Measurements from ENCODE around the gene RNF212B. TPM values are rescaled to one million over a fixed set of nuclear protein-coding genes. Genes with fewer than 3 reads are reported as not detected.
"Not testable (repeated sequence)": the region's sequence is repeated elsewhere in the genome, so short reads cannot be mapped to it uniquely, and the experiment has no call there.

The RNF212B gene
- polyA plus RNA-seq, 2 of the 4 experiments (the other 2 are of a cell fraction), result not detected

DNA sequence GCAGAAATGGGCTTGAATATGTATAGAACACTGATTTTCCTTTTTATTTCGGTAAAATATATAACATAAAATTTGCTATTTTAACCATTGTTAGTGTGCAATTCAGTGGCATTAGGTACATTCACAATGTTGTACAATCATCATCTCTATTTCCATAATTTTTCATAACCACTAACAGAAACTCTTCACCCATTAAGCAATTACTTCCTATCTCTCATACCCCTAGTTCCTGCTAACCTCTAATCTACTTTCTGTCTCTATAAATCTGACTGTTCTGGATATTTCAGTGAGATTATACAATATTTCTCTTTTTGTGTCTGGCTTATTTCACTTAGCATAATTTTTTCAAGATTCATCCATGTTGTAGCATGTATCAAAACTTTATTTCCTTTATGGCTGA is 8.9 kb upstream of the RNF212B start:
- CTCF ChIA-PET, result no interaction called here
- H3K27ac ChIP-seq, result no peak overlapping the region
- 22% methylated on average over 1 of the region's 1 CpG for WGBS (ENCODE audit: missing lambda C conversion rate)
- FAIRE-seq (no peak), ATAC-seq (no peak), DNase-seq (ENCODE audit: low read depth in 1 of 2, low spot score in 1 of 2) (no peak)
- H3K9me3 ChIP-seq, result peaks cover 16% of the 10 kb centered on the region; the same call in 2 of the 3 replicates
- no peaks in the 10 kb centered on the region for H3K4me1 ChIP-seq
- H3K4me2 ChIP-seq, result no peak overlapping the region
- POLR2A ChIA-PET, result no interaction called here
- TF ChIP-seq CBX2 (IDR thresholded peaks at IDR 0.05; ENCODE audit: borderline replicate concordance, low read depth) (no peak), RNF2 (IDR thresholded peaks at IDR 0.05; ENCODE audit: borderline replicate concordance, low read depth) (no peak)
- H3K4me3 ChIP-seq, result no peak overlapping the region

DNA sequence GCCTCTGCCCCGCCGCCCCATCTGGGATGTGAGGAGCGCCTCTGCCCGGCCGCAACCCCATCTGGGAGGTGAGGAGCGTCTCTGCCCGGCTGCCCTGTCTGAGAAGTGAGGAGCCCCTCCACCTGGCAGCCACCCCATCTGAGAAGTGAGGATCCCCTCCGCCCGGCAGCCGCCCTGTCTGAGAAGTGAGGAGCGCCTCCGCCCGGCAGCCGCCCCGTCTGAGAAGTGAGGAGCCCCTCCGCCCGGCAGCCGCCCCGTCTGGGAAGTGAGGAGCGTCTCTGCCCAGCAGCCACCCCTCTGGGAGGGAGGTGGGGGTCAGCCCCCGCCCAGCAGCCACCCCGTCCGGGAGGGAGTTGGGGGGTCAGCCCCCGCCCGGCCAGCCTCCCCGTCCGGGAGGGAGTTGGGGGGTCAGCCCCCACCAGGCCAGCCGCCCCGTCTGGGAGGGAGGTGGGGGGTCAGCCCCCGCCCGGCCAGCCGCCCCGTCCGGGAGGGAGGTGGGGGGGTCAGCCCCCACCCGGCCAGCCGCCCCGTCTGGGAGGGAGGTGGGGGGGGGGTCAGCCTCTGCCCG is 5.4 kb upstream of the RNF212B start:
- ATAC-seq; H3K9me3 ChIP-seq; H3K4me3 ChIP-seq; FAIRE-seq; POLR2A ChIA-PET; H3K4me2 ChIP-seq; H3K4me1 ChIP-seq; DNase-seq (ENCODE audit: low read depth in 1 of 2, low spot score in 1 of 2); H3K27ac ChIP-seq; CTCF ChIA-PET: not testable (repeated sequence)
- WGBS (ENCODE audit: missing lambda C conversion rate), result 96% methylated on average over 13 of the region's 38 CpGs

DNA sequence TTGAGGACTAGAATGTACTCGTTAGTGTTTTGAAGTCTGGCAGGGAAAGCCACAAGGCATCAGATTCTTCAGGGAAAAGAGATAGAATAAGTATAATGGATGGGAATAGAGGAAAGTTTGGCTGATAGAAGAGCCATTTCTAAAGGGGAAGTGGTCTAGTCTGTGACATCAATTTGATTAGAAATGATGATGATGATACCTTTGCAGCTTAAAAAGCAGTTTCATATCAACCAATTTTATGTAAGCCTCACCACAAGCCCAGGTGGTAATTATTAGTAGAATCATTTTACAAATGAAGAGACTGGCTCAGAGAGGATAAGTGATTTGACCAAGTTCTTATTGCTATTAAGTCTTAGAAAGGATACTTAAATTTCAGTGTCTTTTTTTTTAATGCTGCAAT is 2.9 kb downstream of the RNF212B start:
- no peak overlapping the region for H3K27ac ChIP-seq
- CTCF ChIA-PET, result interaction anchor here (0.5 to 1.8 kb wide), 3 partner anchors 120 to 678 kb away, joined by 3 to 5 read pairs (median 3); no protein-coding TSS in a partner anchor
- no peak overlapping the region for H3K4me3 ChIP-seq
- POLR2A ChIA-PET, result no interaction called here
- ATAC-seq (no peak), FAIRE-seq (no peak), DNase-seq (ENCODE audit: low read depth in 1 of 2, low spot score in 1 of 2) (no peak)
- TF ChIP-seq RAD21 (conservative IDR thresholded peaks at IDR 0.05 in 1 of 2, IDR thresholded peaks at IDR 0.05 in 1 of 2) (no peak), NFE2L2 (conservative IDR thresholded peaks at IDR 0.05; ENCODE audit: low read length) (no peak), EP300 (IDR thresholded peaks at IDR 0.05) (no peak), CBX8 (IDR thresholded peaks at IDR 0.05) (no peak), KDM1A (IDR thresholded peaks at IDR 0.05; ENCODE audit: low read depth) (no peak)
- TF ChIP-seq, protein P1, sequence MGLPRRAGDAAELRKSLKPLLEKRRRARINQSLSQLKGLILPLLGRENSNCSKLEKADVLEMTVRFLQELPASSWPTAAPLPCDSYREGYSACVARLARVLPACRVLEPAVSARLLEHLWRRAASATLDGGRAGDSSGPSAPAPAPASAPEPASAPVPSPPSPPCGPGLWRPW (IDR thresholded peaks at IDR 0.05), result no peak
- TF ChIP-seq, protein P2, sequence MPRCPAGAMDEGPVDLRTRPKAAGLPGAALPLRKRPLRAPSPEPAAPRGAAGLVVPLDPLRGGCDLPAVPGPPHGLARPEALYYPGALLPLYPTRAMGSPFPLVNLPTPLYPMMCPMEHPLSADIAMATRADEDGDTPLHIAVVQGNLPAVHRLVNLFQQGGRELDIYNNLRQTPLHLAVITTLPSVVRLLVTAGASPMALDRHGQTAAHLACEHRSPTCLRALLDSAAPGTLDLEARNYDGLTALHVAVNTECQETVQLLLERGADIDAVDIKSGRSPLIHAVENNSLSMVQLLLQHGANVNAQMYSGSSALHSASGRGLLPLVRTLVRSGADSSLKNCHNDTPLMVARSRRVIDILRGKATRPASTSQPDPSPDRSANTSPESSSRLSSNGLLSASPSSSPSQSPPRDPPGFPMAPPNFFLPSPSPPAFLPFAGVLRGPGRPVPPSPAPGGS (IDR thresholded peaks at IDR 0.05), result no peak
- TF ChIP-seq, protein P3, sequence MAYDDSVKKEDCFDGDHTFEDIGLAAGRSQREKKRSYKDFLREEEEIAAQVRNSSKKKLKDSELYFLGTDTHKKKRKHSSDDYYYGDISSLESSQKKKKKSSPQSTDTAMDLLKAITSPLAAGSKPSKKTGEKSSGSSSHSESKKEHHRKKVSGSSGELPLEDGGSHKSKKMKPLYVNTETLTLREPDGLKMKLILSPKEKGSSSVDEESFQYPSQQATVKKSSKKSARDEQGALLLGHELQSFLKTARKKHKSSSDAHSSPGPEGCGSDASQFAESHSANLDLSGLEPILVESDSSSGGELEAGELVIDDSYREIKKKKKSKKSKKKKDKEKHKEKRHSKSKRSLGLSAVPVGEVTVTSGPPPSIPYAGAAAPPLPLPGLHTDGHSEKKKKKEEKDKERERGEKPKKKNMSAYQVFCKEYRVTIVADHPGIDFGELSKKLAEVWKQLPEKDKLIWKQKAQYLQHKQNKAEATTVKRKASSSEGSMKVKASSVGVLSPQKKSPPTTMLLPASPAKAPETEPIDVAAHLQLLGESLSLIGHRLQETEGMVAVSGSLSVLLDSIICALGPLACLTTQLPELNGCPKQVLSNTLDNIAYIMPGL (CRISPR knock-in tag; IDR thresholded peaks at IDR 0.05; ENCODE audit: borderline replicate concordance), result no peak
- H3K4me2 ChIP-seq, result no peak overlapping the region
- WGBS (ENCODE audit: missing lambda C conversion rate), result 12% methylated on average over 1 of the region's 1 CpG
- no peaks in the 10 kb centered on the region for H3K9me3 ChIP-seq
- peaks cover 18% of the 10 kb centered on the region for H3K4me1 ChIP-seq

DNA sequence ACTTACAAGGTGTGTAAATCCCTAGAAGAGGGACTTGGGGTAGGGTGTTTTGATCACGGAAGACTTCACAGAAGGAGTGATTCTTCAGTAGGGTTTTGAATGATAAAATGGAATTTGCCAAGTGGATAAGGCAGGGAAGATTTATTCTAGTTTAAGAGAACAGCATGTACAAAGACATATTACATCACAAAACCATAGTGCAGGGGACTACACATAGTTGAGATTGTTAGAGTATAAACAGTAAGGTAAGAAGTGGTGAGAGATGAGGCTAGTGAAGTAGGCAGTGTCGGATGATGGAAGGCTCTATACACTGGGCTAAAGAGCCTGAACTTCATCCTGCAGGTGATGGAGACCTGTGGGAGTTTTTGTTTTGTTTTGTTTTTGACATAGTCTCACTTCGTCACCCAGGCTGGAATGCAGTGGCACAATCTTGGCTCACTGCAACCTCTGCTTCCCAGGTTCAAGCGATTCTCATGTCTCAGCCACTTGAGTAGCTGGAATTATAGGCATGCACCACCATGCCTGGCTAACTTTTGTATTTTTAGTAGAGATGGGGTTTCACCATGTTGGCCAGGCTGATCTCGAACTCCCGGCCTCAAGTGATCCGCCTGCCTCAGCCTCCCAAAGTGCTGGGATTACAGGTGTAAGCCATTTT is 3.5 kb downstream of the RNF212B start:
- WGBS (ENCODE audit: missing lambda C conversion rate), result 86% methylated on average over 7 of the region's 7 CpGs

DNA sequence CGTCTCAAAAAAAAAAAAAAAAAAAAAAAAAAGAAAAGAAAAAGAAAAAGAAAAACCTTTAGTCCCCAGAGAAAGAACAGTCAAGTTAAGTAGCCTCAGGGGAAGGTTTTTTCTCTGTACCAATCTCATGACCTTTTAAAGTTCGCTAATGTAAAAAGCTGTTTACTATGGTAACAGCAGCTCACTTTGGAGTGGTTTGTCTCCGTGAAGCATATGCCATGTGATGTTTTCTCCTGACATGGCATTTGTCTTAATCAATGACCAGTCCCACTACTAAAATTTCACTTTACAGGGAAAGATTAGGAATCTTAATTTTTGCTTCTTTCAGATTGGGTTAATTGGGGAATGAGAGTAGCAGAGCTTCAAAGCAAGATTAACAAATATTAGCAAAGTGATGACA is 4.3 kb downstream of the RNF212B start:
- ATAC-seq, result no peak
- POLR2A ChIA-PET, result no interaction called here
- TF ChIP-seq RAD21 (conservative IDR thresholded peaks at IDR 0.05 in 1 of 2, IDR thresholded peaks at IDR 0.05 in 1 of 2) (no peak), KDM5A (IDR thresholded peaks at IDR 0.05) (no peak), SREBF2 (IDR thresholded peaks at IDR 0.05) (no peak), RFX5 (IDR thresholded peaks at IDR 0.05) (no peak), POLR2A (IDR thresholded peaks at IDR 0.05; ENCODE audit: low read length) (no peak), EHMT2 (IDR thresholded peaks at IDR 0.05; ENCODE audit: low read depth) (no peak), HOXB5 (CRISPR knock-in tag; IDR thresholded peaks at IDR 0.05) (no peak), ZNF302 (CRISPR knock-in tag; IDR thresholded peaks at IDR 0.05) (no peak), TFCP2L1 (CRISPR knock-in tag; IDR thresholded peaks at IDR 0.05) (no peak)
- TF ChIP-seq, protein P4, sequence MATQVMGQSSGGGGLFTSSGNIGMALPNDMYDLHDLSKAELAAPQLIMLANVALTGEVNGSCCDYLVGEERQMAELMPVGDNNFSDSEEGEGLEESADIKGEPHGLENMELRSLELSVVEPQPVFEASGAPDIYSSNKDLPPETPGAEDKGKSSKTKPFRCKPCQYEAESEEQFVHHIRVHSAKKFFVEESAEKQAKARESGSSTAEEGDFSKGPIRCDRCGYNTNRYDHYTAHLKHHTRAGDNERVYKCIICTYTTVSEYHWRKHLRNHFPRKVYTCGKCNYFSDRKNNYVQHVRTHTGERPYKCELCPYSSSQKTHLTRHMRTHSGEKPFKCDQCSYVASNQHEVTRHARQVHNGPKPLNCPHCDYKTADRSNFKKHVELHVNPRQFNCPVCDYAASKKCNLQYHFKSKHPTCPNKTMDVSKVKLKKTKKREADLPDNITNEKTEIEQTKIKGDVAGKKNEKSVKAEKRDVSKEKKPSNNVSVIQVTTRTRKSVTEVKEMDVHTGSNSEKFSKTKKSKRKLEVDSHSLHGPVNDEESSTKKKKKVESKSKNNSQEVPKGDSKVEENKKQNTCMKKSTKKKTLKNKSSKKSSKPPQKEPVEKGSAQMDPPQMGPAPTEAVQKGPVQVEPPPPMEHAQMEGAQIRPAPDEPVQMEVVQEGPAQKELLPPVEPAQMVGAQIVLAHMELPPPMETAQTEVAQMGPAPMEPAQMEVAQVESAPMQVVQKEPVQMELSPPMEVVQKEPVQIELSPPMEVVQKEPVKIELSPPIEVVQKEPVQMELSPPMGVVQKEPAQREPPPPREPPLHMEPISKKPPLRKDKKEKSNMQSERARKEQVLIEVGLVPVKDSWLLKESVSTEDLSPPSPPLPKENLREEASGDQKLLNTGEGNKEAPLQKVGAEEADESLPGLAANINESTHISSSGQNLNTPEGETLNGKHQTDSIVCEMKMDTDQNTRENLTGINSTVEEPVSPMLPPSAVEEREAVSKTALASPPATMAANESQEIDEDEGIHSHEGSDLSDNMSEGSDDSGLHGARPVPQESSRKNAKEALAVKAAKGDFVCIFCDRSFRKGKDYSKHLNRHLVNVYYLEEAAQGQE (IDR thresholded peaks at IDR 0.05), result no peak

More for the DNA sequence above, 3.5 kb downstream of the RNF212B start:
- ATAC-seq; FAIRE-seq; H3K27ac ChIP-seq; POLR2A ChIA-PET; H3K4me3 ChIP-seq; H3K4me2 ChIP-seq; DNase-seq (ENCODE audit: low read depth in 1 of 2, low spot score in 1 of 2); H3K9me3 ChIP-seq: not testable (repeated sequence)
- H3K4me1 ChIP-seq, result peaks cover 23% of the 10 kb centered on the region
- CTCF ChIA-PET, result interaction anchor here (0.6 to 1.4 kb wide), 2 partner anchors 121 to 679 kb away, joined by 3 to 4 read pairs; no protein-coding TSS in a partner anchor

More for the DNA sequence above, 4.3 kb downstream of the RNF212B start:
- H3K4me3 ChIP-seq, result no peak overlapping the region
- no peak overlapping the region for H3K27ac ChIP-seq
- H3K9me3 ChIP-seq, result no peaks in the 10 kb centered on the region
- no peak for DNase-seq (ENCODE audit: low read depth in 1 of 2, low spot score in 1 of 2)
- CTCF ChIA-PET, result interaction anchor here (1.4 kb wide), 1 partner anchor 122 kb away, joined by 4 read pairs; no protein-coding TSS in a partner anchor
- WGBS (ENCODE audit: missing lambda C conversion rate), result 46% methylated on average over 2 of the region's 3 CpGs
- H3K4me1 ChIP-seq, result peaks cover 23% of the 10 kb centered on the region
- H3K4me2 ChIP-seq, result no peak overlapping the region
- no peak for FAIRE-seq
